Measurements from ENCODE around the gene PUSL1.

Gene PUSL1

GRCh38 chr1:1278620-1279019 lies 29.8 kb upstream of the PUSL1 start:
- DNase-seq (ENCODE audit: insufficient read length, low spot score): no peak
- FAIRE-seq: no peak

GRCh38 chr1:1279028-1279427 lies 29.4 kb upstream of the PUSL1 start:
- DNase-seq (ENCODE audit: insufficient read length, low spot score) (no peak), FAIRE-seq (no peak)

- no peak for FAIRE-seq
These were observed 27.5 kb upstream of the PUSL1 start for GRCh38 chr1:1280782-1281481.

GRCh38 chr1:1281533-1282321 lies 26.7 kb upstream of the PUSL1 start:
- DNase-seq (ENCODE audit: insufficient read length, low spot score) (no peak), FAIRE-seq (no peak)

More at GRCh38 chr1:1280782-1281481, 27.5 kb upstream of the PUSL1 start:
- DNase-seq (ENCODE audit: insufficient read length, low spot score): no peak

- DNase-seq (ENCODE audit: insufficient read length, low spot score) (no peak), FAIRE-seq (no peak)
These were observed 25.4 kb upstream of the PUSL1 start for GRCh38 chr1:1282998-1283397.

- DNase-seq (ENCODE audit: insufficient read length, low spot score) (no peak), FAIRE-seq (peak; percentile 35)
These were observed 24.6 kb upstream of the PUSL1 start for GRCh38 chr1:1283821-1284220.

GRCh38 chr1:1284221-1285101 lies 23.9 kb upstream of the PUSL1 start:
- DNase-seq (ENCODE audit: insufficient read length, low spot score) (no peak), FAIRE-seq (no peak)

GRCh38 chr1:1285102-1285571 lies 23.3 kb upstream of the PUSL1 start:
- DNase-seq (ENCODE audit: insufficient read length, low spot score): no peak
- FAIRE-seq: no peak

GRCh38 chr1:1285611-1286311 lies 22.6 kb upstream of the PUSL1 start:
- FAIRE-seq: no peak
- DNase-seq (ENCODE audit: insufficient read length, low spot score): no peak

- DNase-seq (ENCODE audit: insufficient read length, low spot score) (no peak), FAIRE-seq (no peak)
These were observed 21.8 kb upstream of the PUSL1 start for GRCh38 chr1:1286313-1287261.

- no peak for FAIRE-seq
- DNase-seq (ENCODE audit: insufficient read length, low spot score): no peak
These were observed 20.9 kb upstream of the PUSL1 start for GRCh38 chr1:1287288-1288110.

- FAIRE-seq (no peak), DNase-seq (ENCODE audit: insufficient read length, low spot score) (peak; percentile 93)
These were observed 18.1 kb upstream of the PUSL1 start for GRCh38 chr1:1290238-1290731.

- no peak for DNase-seq (ENCODE audit: insufficient read length, low spot score)
- no peak for FAIRE-seq
These were observed 17.3 kb upstream of the PUSL1 start for GRCh38 chr1:1291023-1291528.

GRCh38 chr1:1291548-1292441 lies 16.6 kb upstream of the PUSL1 start:
- peak; percentile 78 for FAIRE-seq
- DNase-seq (ENCODE audit: insufficient read length, low spot score): peak; percentile 98

GRCh38 chr1:1292442-1292779 lies 16.0 kb upstream of the PUSL1 start:
- DNase-seq (ENCODE audit: insufficient read length, low spot score) (no peak), FAIRE-seq (no peak)

- DNase-seq (ENCODE audit: insufficient read length, low spot score): no peak
- FAIRE-seq: no peak
These were observed 15.5 kb upstream of the PUSL1 start for GRCh38 chr1:1292851-1293250.
